ENCODE data around the gene IFIT3.

IFIT3 gene

GRCh38 chr10:89342206-89342958, 14.6 kb downstream of the IFIT3 start:
- TF ChIP-seq, protein P1, sequence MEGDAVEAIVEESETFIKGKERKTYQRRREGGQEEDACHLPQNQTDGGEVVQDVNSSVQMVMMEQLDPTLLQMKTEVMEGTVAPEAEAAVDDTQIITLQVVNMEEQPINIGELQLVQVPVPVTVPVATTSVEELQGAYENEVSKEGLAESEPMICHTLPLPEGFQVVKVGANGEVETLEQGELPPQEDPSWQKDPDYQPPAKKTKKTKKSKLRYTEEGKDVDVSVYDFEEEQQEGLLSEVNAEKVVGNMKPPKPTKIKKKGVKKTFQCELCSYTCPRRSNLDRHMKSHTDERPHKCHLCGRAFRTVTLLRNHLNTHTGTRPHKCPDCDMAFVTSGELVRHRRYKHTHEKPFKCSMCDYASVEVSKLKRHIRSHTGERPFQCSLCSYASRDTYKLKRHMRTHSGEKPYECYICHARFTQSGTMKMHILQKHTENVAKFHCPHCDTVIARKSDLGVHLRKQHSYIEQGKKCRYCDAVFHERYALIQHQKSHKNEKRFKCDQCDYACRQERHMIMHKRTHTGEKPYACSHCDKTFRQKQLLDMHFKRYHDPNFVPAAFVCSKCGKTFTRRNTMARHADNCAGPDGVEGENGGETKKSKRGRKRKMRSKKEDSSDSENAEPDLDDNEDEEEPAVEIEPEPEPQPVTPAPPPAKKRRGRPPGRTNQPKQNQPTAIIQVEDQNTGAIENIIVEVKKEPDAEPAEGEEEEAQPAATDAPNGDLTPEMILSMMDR (IDR thresholded peaks at IDR 0.05; ENCODE audit: extremely low read depth, insufficient read depth, missing control alignments), result no peak
- DNase-seq (ENCODE audit: low spot score), result no peak
- in situ Hi-C loops (cut with MboI; ENCODE audit: low pct_unique_long_range_greater_than_20kb, low sequenced_read_pairs, unreplicated experiment), result no loop called here

GRCh38 chr10:89343089-89343767, 15.4 kb downstream of the IFIT3 start:
- TF ChIP-seq, protein P1 (IDR thresholded peaks at IDR 0.05; ENCODE audit: extremely low read depth, insufficient read depth, missing control alignments), result no peak
- in situ Hi-C loops (cut with MboI; ENCODE audit: low pct_unique_long_range_greater_than_20kb, low sequenced_read_pairs, unreplicated experiment), result no loop called here
- no peak for DNase-seq (ENCODE audit: low spot score)

GRCh38 chr10:89344156-89344555, 16.4 kb downstream of the IFIT3 start:
- in situ Hi-C loops (cut with MboI; ENCODE audit: low pct_unique_long_range_greater_than_20kb, low sequenced_read_pairs, unreplicated experiment), result no loop called here
- DNase-seq (ENCODE audit: low spot score), result no peak
- TF ChIP-seq, protein P1 (IDR thresholded peaks at IDR 0.05; ENCODE audit: extremely low read depth, insufficient read depth, missing control alignments), result no peak

- TF ChIP-seq, protein P1 (IDR thresholded peaks at IDR 0.05; ENCODE audit: extremely low read depth, insufficient read depth, missing control alignments), result no peak
- in situ Hi-C loops (cut with MboI; ENCODE audit: low pct_unique_long_range_greater_than_20kb, low sequenced_read_pairs, unreplicated experiment), result no loop called here
- DNase-seq (ENCODE audit: low spot score), result no peak
Measured at GRCh38 chr10:89345367-89346000, 17.7 kb downstream of the IFIT3 start.

DNA sequence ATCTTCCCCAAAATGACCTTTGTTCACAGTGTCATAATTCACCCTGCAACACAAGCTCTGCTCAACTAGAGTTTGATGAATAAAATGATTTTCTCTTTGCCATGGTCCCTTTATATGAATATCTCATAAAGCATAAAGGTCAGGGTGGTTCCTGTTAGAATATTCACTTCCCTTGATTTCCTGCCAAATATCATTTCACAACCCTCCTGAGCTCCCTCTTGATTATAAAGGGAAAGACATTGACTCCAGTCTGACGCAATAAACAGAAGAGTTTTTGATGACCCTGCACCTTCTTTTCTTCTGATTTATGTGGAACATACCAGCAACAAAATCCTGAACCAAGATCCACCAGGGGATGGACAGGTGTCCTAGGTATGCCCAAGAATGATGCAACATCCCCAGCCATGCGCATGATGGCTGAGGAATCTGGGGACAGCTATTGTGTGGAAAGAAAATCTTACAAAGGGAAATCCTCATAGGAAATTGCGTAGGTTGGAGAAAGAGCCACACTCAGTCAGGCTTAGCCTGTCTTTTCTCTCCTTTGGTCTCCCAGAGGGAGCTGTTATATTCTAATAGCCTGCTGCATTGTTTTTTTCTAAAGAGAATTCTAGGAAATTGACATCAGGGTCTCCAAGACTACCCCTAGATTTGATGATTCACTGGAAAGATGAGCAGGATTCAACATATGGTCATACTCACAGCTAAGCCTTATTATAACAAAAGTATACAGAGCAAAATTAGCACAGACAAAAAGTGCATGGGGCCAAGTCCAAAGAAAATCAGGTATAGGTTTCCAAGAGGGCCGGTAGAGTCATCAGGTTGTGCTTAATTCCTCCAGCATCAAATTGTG, 18.8 kb downstream of the IFIT3 start:
- DNase-seq (ENCODE audit: low spot score), result no peak
- in situ Hi-C loops (cut with MboI; ENCODE audit: low pct_unique_long_range_greater_than_20kb, low sequenced_read_pairs, unreplicated experiment), result no loop called here
- TF ChIP-seq, protein P1 (IDR thresholded peaks at IDR 0.05; ENCODE audit: extremely low read depth, insufficient read depth, missing control alignments), result no peak
